ENCODE measurements around the gene LDAF1. TPM values are rescaled to one million over a fixed set of nuclear protein-coding genes. Genes with fewer than 3 reads are reported as not detected.

LDAF1 gene
- total and polyA plus RNA-seq, 4 donors, result 1.2 to 2.4 (median 1.7) TPM

- Histone ChIP-seq H3K36me3 (ENCODE audit: control insufficient read depth in 4 of 4, insufficient read depth in 3 of 4, low read depth in 1 of 4, low read length in 3 of 4) (no peaks in the 10 kb centered on the region), H3K4me1 (ENCODE audit: control insufficient read depth in 4 of 4, insufficient read depth in 4 of 4, low read length in 3 of 4) (peaks cover 0 to 19% (median 5%) of the 10 kb centered on the region in 4 donors)
- TF ChIP-seq TAF1 (conservative IDR thresholded peaks at IDR 0.05), result no peak
- TF ChIP-seq ZBTB33 (IDR thresholded peaks at IDR 0.05), result no peak
- no peak for TF ChIP-seq ATF3 (IDR thresholded peaks at IDR 0.05)
- TF ChIP-seq NR2F2 (IDR thresholded peaks at IDR 0.05), result no peak
- no peak for TF ChIP-seq FOXA2 (IDR thresholded peaks at IDR 0.05)
- TF ChIP-seq JUND (IDR thresholded peaks at IDR 0.05), result no peak
- no peak for TF ChIP-seq MAX (IDR thresholded peaks at IDR 0.05)
- TF ChIP-seq YY1 (IDR thresholded peaks at IDR 0.05), result no peak
- no peak for TF ChIP-seq HNF4A (conservative IDR thresholded peaks at IDR 0.05)
- no peak for TF ChIP-seq GABPA (IDR thresholded peaks at IDR 0.05 in 1 of 2, conservative IDR thresholded peaks at IDR 0.05 in 1 of 2)
- TF ChIP-seq CTCF (IDR thresholded peaks at IDR 0.05; ENCODE audit: low read depth, low read length, missing input control), result no peak
- TF ChIP-seq SP1 (IDR thresholded peaks at IDR 0.05), result no peak
- TF ChIP-seq RXRA (IDR thresholded peaks at IDR 0.05), result no peak
- no peak for TF ChIP-seq FOXA1 (IDR thresholded peaks at IDR 0.05)
- no peak for TF ChIP-seq REST (IDR thresholded peaks at IDR 0.05)
- TF ChIP-seq HNF4G (IDR thresholded peaks at IDR 0.05), result no peak
- TF ChIP-seq RAD21 (IDR thresholded peaks at IDR 0.05), result no peak
- TF ChIP-seq EGR1 (IDR thresholded peaks at IDR 0.05; ENCODE audit: low read depth in 2 of 2), result no peak
Measured at GRCh38 chr16:21162661-21163151, 4.2 kb downstream of the LDAF1 start.

More at GRCh38 chr16:21162661-21163151, 4.2 kb downstream of the LDAF1 start:
- no peaks in the 10 kb centered on the region for H3K27me3 ChIP-seq (ENCODE audit: control insufficient read depth in 4 of 4, insufficient read depth in 4 of 4, low read length in 3 of 4)
- H3K9me3 ChIP-seq (ENCODE audit: control insufficient read depth in 4 of 4, low read length in 3 of 4), result no peaks in the 10 kb centered on the region
- H3K9ac ChIP-seq (ENCODE audit: low read depth in 1 of 2, low read length in 2 of 2), result no peak overlapping the region
- no peak overlapping the region for H3K4me3 ChIP-seq (ENCODE audit: low read depth in 1 of 3, low read length in 3 of 3)
- no peak for DNase-seq (ENCODE audit: low spot score)
- 66% methylated on average over 7 of the region's 7 CpGs for WGBS
- H3K27ac ChIP-seq (ENCODE audit: low read depth in 1 of 2, low read length in 2 of 2), result no peak overlapping the region

Data from liver (tissue), 9 donors.